IPS-18c (cell line): ENCODE measurements around the gene PGLYRP4.

Source experiments
- H3K4me3 ChIP-seq: 2 replicates; pipeline ENCODE4 v1.7.0; 2013; ENCODE audit warnings: low read depth, mild to moderate bottlenecking, low read length, moderate library complexity; ENCODE audit not compliant: insufficient read depth
- H3K9me3 ChIP-seq: one replicate; pipeline ENCODE4 v1.6.1; 2013; ENCODE audit warnings: mild to moderate bottlenecking, low read length, moderate library complexity; ENCODE audit not compliant: control insufficient read depth, insufficient read depth

PGLYRP4 gene

DNA sequence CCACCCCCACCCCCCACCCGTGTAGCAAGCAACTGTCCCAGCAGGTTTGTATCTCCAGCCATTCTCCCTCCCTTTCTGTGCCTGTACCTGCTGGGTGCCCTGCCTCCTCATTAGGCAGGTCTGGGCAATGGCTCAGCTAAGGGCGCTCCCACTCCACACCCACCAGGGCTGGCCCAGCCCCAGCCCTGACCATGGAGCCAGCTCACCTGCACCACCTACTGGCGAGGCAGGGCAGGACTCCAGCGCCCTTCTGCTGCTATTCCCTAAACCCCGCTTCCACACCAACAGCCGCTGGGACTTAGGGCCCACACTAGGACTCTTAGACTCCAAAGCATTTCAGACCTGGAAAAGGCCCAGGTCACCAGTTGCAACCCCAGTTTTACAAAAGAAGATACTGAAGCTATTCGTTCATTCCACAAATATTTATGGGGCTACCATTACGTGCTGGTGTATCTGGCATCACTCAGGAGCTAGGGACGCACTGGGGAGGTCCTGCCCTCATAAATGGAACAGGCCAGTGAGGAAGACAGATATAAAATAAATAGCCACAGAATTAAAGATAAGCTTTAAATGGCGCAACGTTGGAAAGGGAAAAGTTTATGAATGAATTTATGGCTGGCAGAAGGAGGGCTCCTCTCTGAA is 59.9 kb downstream of the PGLYRP4 start:
- no peak overlapping the region for H3K4me3 ChIP-seq
- H3K9me3 ChIP-seq: no peaks in the 10 kb centered on the region
